ENCODE measurements around the gene FBXL22. TPM values are rescaled to one million over a fixed set of nuclear protein-coding genes. Genes with fewer than 3 reads are reported as not detected.

FBXL22 gene
- total RNA-seq, 1 donor from 2014 or later = 0.48 TPM

- H3K4me3 Mint-ChIP-seq (ENCODE audit: unreplicated experiment) = no peak overlapping the region
- TF ChIP-seq CTCF (IDR thresholded peaks at IDR 0.05) = no peak
- H3K4me1 Mint-ChIP-seq (ENCODE audit: unreplicated experiment) = no peaks in the 10 kb centered on the region
- no peak overlapping the region for H3K27ac Mint-ChIP-seq (ENCODE audit: unreplicated experiment)
- H3K36me3 Mint-ChIP-seq (ENCODE audit: unreplicated experiment) = peaks cover 54% of the 10 kb centered on the region
- no peak for DNase-seq (ENCODE audit: extremely low spot score, unreplicated experiment)
- H3K9me3 Mint-ChIP-seq (ENCODE audit: unreplicated experiment) = no peaks in the 10 kb centered on the region
- no peaks in the 10 kb centered on the region for H3K27me3 Mint-ChIP-seq (ENCODE audit: unreplicated experiment)
Measured at GRCh38 chr15:63623232-63623969, 26.2 kb downstream of the FBXL22 start.

DNA sequence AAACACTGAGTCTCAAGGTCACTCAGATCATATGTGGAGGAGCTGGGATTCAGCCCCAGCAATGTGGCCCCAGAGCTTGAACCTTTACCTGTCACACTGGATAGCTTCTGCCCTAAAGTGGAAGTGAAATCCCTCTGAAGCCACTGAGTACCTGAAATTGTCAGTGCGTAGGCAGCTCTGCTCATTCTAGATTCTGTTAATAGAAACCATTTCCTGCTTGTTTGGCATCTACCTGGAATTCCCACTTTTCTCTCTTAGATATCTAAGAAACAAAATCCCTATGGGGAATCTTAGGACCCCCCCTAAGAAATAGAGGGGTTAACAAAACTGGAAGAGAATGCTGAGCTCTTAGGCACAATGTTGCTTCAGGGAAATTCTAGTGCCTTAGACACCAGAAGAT, 29.8 kb downstream of the FBXL22 start:
- Mint-ChIP-seq H3K27ac (ENCODE audit: unreplicated experiment) (no peak overlapping the region), H3K36me3 (ENCODE audit: unreplicated experiment) (peaks cover 65% of the 10 kb centered on the region), H3K9me3 (ENCODE audit: unreplicated experiment) (no peaks in the 10 kb centered on the region), H3K4me3 (ENCODE audit: unreplicated experiment) (no peak overlapping the region), H3K4me1 (ENCODE audit: unreplicated experiment) (no peaks in the 10 kb centered on the region), H3K27me3 (ENCODE audit: unreplicated experiment) (no peaks in the 10 kb centered on the region)
- no peak for TF ChIP-seq CTCF (IDR thresholded peaks at IDR 0.05)
- no peak for DNase-seq (ENCODE audit: extremely low spot score, unreplicated experiment)

DNA sequence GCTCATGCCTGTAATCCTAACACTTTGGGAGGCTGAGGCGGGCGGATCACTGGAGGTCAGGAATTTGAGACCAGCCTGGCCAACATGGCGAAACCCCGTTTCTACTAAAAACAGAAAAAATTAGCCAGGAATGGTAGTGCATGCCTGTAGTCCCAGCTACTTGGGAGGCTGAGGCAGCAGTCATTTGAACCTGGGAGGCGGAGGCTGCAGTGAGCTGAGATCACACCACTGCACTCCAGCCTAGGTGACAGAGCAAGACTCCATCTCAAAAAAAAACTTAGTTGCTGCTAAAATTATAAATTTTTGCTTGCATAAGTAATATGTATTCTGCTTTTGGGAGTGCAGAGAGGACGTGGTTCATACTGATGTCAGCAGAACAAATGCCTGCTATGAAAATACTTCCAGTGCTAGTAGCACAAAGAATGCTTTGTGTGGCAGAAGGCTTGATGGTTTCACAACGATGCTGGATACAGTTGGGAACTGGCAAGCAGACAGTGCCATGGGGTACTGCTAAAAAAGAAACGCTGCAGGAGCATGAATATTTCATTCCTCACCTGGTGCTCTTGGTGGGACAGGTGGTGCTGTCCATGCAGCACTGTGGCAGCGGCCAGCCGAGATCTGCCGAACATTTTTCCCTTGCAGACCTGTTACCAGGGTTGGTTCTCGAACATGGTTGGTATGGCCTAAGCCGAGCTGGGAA, 31.1 kb downstream of the FBXL22 start:
- H3K4me1 Mint-ChIP-seq (ENCODE audit: unreplicated experiment) = no peaks in the 10 kb centered on the region
- no peak for TF ChIP-seq CTCF (IDR thresholded peaks at IDR 0.05)
- H3K9me3 Mint-ChIP-seq (ENCODE audit: unreplicated experiment) = no peaks in the 10 kb centered on the region
- H3K36me3 Mint-ChIP-seq (ENCODE audit: unreplicated experiment) = peaks cover 65% of the 10 kb centered on the region
- no peak overlapping the region for H3K27ac Mint-ChIP-seq (ENCODE audit: unreplicated experiment)
- DNase-seq (ENCODE audit: extremely low spot score, unreplicated experiment) = no peak
- H3K27me3 Mint-ChIP-seq (ENCODE audit: unreplicated experiment) = no peaks in the 10 kb centered on the region
- no peak overlapping the region for H3K4me3 Mint-ChIP-seq (ENCODE audit: unreplicated experiment)

DNA sequence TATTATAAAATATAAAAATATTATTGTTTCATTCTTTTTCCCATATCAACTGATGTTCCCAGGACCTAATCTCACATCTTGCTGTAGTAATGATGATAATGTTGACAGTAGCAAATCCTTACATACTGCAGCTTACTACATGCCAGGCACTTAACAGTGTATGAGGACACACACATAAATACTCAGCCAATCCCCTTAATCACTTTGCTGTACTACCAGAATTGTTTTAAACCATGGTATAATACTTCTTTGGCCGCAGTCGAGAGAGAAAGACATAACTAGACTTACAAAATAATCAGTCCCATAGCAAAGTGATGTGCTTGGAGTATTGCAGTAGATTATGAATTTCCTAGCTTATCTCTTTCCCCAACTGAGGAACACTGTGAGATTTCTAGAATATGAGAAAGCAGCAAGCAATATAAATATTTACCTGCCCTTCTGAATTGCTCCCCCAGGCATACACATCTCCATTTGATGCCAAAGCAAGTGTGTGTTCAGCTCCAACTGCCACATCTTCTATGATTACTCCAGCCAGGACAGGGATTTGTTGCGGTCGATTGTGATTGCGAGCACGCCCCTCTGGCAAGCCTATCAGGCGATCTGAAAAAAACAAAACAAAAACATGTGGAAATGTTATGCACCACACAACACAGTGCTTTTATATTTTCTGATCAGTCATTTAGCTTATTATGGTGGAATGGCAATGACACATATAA, 33.0 kb downstream of the FBXL22 start:
- no peak for TF ChIP-seq CTCF (IDR thresholded peaks at IDR 0.05)
- Mint-ChIP-seq H3K36me3 (ENCODE audit: unreplicated experiment) (peaks cover 67% of the 10 kb centered on the region), H3K27ac (ENCODE audit: unreplicated experiment) (no peak overlapping the region), H3K9me3 (ENCODE audit: unreplicated experiment) (no peaks in the 10 kb centered on the region), H3K4me1 (ENCODE audit: unreplicated experiment) (no peaks in the 10 kb centered on the region), H3K4me3 (ENCODE audit: unreplicated experiment) (no peak overlapping the region), H3K27me3 (ENCODE audit: unreplicated experiment) (no peaks in the 10 kb centered on the region)
- DNase-seq (ENCODE audit: extremely low spot score, unreplicated experiment) = no peak

- DNase-seq (ENCODE audit: extremely low spot score, unreplicated experiment) = no peak
- no peak overlapping the region for H3K4me3 Mint-ChIP-seq (ENCODE audit: unreplicated experiment)
- H3K27me3 Mint-ChIP-seq (ENCODE audit: unreplicated experiment) = no peaks in the 10 kb centered on the region
- no peaks in the 10 kb centered on the region for H3K4me1 Mint-ChIP-seq (ENCODE audit: unreplicated experiment)
- no peaks in the 10 kb centered on the region for H3K9me3 Mint-ChIP-seq (ENCODE audit: unreplicated experiment)
- H3K27ac Mint-ChIP-seq (ENCODE audit: unreplicated experiment) = no peak overlapping the region
- no peak for TF ChIP-seq CTCF (IDR thresholded peaks at IDR 0.05)
- H3K36me3 Mint-ChIP-seq (ENCODE audit: unreplicated experiment) = peaks cover 62% of the 10 kb centered on the region
Measured at GRCh38 chr15:63633312-63633711, 36.1 kb downstream of the FBXL22 start.
